ENCODE data around the gene GDF9. TPM values are rescaled to one million over a fixed set of nuclear protein-coding genes. Genes with fewer than 3 reads are reported as not detected.
A peak's percentile ranks its signal among the peaks of the same experiment; 100 is the strongest.

The GDF9 gene
- 0.04 and 0.19 TPM in 2 replicates for total RNA-seq (2014; rRNA removed; shearing (Covaris generic))

GRCh38 chr5:132866342-132867045 is at the start of gene GDF9, which contains the start of gene UQCRQ:
GDF9 (minus strand) TSS chr5:132866469; CDS start chr5:132864533, 1,936 bp downstream.
UQCRQ (plus strand) TSS chr5:132866642; CDS start chr5:132866882, 240 bp downstream.
- peak; percentile 100 for DNase-seq (ENCODE audit: low spot score)

- DNase-seq (ENCODE audit: low spot score) = no peak
Measured at GRCh38 chr5:132915681-132916080, 49.4 kb upstream of the GDF9 start.

- DNase-seq (ENCODE audit: low spot score) = no peak
Measured at GRCh38 chr5:132909702-132910101, 43.4 kb upstream of the GDF9 start.

- no peak for DNase-seq (ENCODE audit: low spot score)
Measured at GRCh38 chr5:132907161-132907560, 40.9 kb upstream of the GDF9 start.

- DNase-seq (ENCODE audit: low spot score) = peak; percentile 36
Measured at GRCh38 chr5:132905938-132906337, 39.7 kb upstream of the GDF9 start.

GRCh38 chr5:132901730-132902129 is 35.5 kb upstream of the GDF9 start:
- DNase-seq (ENCODE audit: low spot score) = no peak

GRCh38 chr5:132901036-132901435 is 34.8 kb upstream of the GDF9 start:
- no peak for DNase-seq (ENCODE audit: low spot score)

- no peak for DNase-seq (ENCODE audit: low spot score)
Measured at GRCh38 chr5:132898094-132898493, 31.8 kb upstream of the GDF9 start.

GRCh38 chr5:132896685-132897084 is 30.4 kb upstream of the GDF9 start:
- no peak for DNase-seq (ENCODE audit: low spot score)

- DNase-seq (ENCODE audit: low spot score) = no peak
Measured at GRCh38 chr5:132895719-132896305, 29.5 kb upstream of the GDF9 start.

- DNase-seq (ENCODE audit: low spot score) = no peak
Measured at GRCh38 chr5:132890817-132891216, 24.5 kb upstream of the GDF9 start.

GRCh38 chr5:132889501-132889900 is 23.2 kb upstream of the GDF9 start:
- no peak for DNase-seq (ENCODE audit: low spot score)

- no peak for DNase-seq (ENCODE audit: low spot score)
Measured at GRCh38 chr5:132887283-132887682, 21.0 kb upstream of the GDF9 start.

- DNase-seq (ENCODE audit: low spot score) = no peak
Measured at GRCh38 chr5:132886064-132886823, 20.0 kb upstream of the GDF9 start.

GRCh38 chr5:132884548-132884947 is 18.3 kb upstream of the GDF9 start:
- DNase-seq (ENCODE audit: low spot score) = no peak

GRCh38 chr5:132883261-132883834 is 17.1 kb upstream of the GDF9 start:
- DNase-seq (ENCODE audit: low spot score) = peak; percentile 80

GRCh38 chr5:132877938-132878337 is 11.7 kb upstream of the GDF9 start:
- peak; percentile 44 for DNase-seq (ENCODE audit: low spot score)

GRCh38 chr5:132877466-132877865 is 11.2 kb upstream of the GDF9 start:
- no peak for DNase-seq (ENCODE audit: low spot score)

GRCh38 chr5:132876020-132876759 is 9.9 kb upstream of the GDF9 start:
- no peak for DNase-seq (ENCODE audit: low spot score)

GRCh38 chr5:132873930-132874271 is 7.6 kb upstream of the GDF9 start:
- no peak for DNase-seq (ENCODE audit: low spot score)

GRCh38 chr5:132873119-132873929 is 7.1 kb upstream of the GDF9 start, which contains the start of gene LEAP2:
LEAP2 (plus strand) TSS chr5:132873668; CDS start chr5:132873695, 27 bp downstream.
- no peak for DNase-seq (ENCODE audit: low spot score)

All from H4 (cell line).